HUDEP-2 (cell line): Measurements from ENCODE around the gene DOCK10.

ENCODE experiments used
- DNase-seq, 76 experiments: peaks; one replicate each; lab custom pipeline; 2025; ENCODE audit not compliant: unreplicated experiment in 76 of 76; lab: John Stamatoyannopoulos, UW

The DOCK10 gene

DNA sequence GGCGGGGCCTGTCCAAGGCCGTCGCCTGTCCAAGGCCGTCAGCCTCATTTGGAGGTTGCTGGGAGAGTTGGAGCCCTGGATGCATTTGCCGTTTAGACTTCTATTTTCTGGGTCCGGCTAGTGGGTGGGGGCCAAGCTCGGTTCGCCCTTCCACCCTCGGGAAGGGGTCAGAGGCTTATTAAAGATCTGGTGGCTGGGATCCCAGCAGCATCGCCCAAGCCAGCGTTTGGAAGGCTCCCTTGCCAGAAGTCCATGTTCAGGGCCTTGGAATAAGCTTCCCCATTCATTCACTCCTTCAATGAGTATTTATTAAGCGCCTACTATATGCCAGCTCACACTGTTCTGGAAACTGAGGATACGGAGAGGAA is 516 bp upstream of the DOCK10 start:
- no peak for DNase-seq

GRCh38 chr2:225041207-225041850 is 939 bp downstream of the DOCK10 start:
- peak in 2 of 76 experiments; percentile 3 to 27 for DNase-seq

- peak in 9 of 76 experiments; percentile 5 to 55 (median 19) for DNase-seq
Observed at GRCh38 chr2:225040856-225041206, 1.4 kb downstream of the DOCK10 start.

GRCh38 chr2:225040142-225040541 is 2.1 kb downstream of the DOCK10 start:
- DNase-seq = no peak

DNA sequence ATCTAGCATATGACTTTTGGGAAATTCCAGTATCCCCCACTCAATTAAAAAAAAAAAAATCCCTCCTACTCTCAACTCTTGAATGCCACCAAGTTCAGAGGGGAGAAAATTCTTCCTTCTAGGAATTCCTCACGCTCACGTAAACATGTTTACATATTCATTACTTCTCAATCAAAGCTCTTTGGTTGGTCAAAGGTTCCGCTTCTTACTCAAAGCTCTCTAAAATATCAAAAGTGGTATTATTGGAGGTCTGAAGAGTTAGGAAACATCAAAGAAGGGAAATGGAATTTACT is 4.1 kb downstream of the DOCK10 start:
- DNase-seq = no peak

- no peak for DNase-seq
Observed at GRCh38 chr2:225037415-225038230, 4.6 kb downstream of the DOCK10 start.

DNA sequence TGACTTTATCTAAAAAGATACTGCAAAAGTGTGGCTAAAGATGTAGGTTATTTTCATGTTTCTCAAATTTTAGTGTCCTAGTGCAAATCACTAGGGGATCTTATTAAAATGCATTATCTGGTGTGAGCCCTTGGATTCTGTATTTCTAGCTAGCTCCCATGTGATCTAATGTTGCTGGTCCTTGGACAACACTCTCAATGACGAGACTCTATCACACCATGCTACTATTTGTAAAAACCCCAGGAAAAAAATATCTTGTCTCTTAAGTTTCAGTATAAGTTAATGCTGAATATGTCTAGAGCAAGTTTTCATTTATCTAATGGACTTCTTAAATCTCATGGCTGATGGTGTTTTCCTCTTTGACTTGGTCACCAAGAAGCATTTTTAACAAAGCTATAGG is 5.8 kb downstream of the DOCK10 start:
- DNase-seq = no peak

GRCh38 chr2:225033440-225034318 is 8.6 kb downstream of the DOCK10 start:
- DNase-seq = no peak

GRCh38 chr2:225032246-225032645 is 10.0 kb downstream of the DOCK10 start:
- DNase-seq = no peak

DNA sequence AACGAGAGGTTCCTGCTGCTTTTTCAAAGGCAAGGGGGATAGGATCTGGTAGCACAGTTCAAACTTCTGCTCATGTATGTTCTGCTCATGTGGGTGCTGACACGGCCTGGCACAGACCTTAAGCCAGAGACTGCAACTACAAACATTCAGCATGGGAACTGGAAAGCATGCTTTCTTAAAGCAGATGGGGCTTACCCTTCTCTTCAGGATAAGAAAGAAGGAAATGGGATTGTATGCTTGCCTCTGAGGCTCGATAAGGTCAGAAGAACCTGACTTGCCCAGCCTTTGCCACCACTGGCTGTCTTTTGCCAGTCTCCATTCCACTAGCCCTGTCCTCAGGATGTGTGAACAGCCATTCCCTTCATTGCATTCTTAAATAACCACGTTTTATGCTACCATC is 10.7 kb downstream of the DOCK10 start:
- DNase-seq = no peak

DNA sequence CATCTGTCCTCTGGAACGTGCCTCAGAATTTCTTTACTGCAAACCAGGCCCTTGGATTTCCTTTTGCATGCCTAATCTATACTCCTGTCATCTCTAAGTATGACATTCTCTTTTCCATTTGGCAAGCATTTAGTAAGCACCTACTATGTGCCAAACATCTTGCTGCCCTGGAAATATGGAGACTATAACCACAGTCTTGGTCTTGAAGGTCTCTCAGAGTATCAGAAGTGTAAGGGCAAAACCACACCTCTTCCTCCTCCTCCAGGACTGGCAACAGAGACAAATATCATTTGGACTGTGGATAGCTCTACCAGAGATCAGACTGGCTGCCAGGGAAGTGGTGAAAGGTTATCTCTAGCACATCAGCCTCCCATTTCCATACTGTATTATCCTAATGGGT is 11.4 kb downstream of the DOCK10 start:
- DNase-seq = no peak

- no peak for DNase-seq
Observed at GRCh38 chr2:225030203-225030602, 12.1 kb downstream of the DOCK10 start.

GRCh38 chr2:225028572-225028971 is 13.7 kb downstream of the DOCK10 start:
- DNase-seq = no peak

GRCh38 chr2:225027061-225027762 is 15.1 kb downstream of the DOCK10 start:
- DNase-seq = no peak

DNA sequence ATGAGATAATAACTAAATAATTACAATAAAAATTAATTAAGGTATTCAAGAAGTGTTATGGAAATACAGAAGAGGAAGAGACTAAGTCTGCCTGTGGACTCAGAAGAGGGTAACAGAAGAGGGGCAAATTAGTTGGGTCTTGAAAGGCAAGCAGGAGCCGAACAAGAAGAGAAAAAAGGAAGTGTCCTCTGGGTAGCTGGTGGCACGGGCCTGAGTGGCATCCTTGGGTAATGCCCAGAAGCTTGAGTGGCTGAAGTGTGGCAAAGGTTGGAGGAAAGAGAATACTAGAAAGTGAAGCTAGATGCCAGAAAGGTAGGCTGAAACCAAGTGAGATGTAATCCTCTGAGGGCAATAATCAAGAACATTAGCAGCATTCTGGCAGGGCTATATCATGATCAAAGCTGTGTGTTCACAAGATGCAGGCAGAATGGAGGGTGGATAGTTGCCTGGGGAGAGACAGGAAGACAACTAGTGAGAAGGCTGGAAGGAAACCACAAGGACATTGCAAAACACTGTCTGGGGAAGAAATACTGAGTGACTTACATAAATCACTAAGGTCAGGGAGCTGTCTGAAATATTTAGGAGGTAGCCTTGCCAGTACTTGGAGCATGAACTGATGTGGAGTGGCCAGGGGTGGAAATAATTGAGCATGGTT is 16.2 kb downstream of the DOCK10 start:
- DNase-seq = no peak

GRCh38 chr2:225022188-225022587 is 20.1 kb downstream of the DOCK10 start:
- DNase-seq = no peak

GRCh38 chr2:225020168-225020849 is 22.0 kb downstream of the DOCK10 start:
- no peak for DNase-seq

DNA sequence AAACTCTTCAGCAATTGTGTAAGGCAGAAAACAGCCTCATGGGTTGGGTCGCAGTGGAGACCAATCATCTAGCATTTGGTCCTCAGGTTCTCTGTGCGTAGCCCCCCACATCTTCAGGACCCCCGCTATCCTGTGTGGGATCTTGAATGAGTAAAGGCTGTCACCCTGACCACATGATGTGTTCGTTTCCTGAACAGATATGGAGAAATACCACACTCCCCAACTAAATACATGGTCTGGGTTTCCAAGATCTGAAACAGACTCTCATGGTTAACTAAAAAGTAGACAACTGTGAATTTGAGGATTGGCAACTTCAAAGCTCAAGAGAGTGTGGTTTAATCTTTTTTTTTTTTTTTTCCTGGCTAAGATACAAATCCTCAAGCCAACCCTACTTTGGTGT is 23.2 kb downstream of the DOCK10 start:
- DNase-seq = no peak

GRCh38 chr2:225017713-225018112 is 24.6 kb downstream of the DOCK10 start:
- no peak for DNase-seq

- DNase-seq = no peak
Observed at GRCh38 chr2:225017098-225017685, 25.1 kb downstream of the DOCK10 start.
